NCI-H446 treated with DMSO at 0.1 percent for 48 hours (cell line): Measurements from ENCODE around the gene SIK3.
A peak's percentile ranks its signal among the peaks of the same experiment; 100 is the strongest.
"Not testable (repeated sequence)": the region's sequence is repeated elsewhere in the genome, so short reads cannot be mapped to it uniquely, and the experiment has no call there.

Source experiments
- DNase-seq: peaks from one replicate; lab custom pipeline; 2025; lab: John Stamatoyannopoulos, UW

Gene SIK3

DNA sequence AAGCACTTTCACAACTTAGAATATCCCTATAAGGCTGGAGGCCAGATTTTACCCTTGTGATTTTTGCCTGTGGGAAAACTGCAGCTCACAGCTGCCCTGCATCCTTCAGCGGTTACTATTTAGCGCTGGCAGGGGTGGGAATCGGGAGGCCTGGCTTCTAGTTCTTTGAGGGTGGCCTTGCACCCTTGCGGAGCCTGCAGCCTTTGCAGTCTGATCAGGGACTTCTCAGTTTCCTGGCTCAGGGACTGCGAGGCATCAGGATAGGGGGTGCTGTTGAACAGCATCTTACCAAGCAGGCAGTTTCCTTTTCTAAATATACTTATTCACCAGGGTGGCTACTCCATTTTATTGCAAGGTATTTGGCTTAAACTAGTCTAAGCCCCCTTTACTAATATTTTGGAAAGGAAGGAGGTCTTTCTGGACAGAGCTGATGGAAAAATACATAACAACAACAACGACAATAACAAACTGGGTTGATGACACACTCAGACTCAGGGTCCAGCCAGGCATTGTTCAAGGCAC lies 257.9 kb downstream of the SIK3 start:
- no peak for DNase-seq

DNA sequence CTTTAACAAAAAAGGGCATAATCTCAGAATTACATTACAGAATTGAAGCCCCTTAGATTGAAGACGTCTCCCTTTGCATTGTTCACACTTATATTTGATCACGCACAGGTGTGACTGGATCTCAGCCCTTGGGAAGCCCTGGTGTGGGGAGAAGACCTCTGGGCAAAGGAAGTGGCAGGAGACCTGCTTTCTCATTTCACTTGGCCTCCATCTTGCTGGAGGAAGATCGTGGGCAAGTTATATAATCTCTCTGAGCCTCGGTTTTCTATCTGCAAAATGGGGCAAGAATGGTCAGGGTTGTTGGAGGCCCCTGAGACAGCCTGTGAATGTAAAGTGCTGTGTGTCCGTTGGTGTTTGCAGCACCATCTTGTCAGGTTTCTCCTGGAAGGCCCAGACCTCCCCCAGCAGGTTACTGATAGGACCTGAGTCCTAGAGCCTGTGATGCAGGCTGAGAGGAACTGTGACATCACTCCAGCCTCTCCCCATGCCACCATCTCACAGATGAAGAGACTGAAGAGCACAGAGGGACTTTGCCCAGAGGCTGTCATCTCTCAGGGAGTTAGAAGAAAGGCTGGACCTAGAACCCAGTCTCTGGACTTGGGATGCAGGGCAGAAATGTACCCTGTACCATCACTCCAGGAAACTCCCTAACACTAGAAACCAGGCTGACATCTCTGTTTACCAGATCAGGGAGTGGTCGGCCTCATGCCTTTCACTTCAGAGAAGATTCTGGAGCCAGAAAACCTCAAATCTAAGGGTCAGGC lies 259.7 kb downstream of the SIK3 start:
- DNase-seq: no peak

DNA sequence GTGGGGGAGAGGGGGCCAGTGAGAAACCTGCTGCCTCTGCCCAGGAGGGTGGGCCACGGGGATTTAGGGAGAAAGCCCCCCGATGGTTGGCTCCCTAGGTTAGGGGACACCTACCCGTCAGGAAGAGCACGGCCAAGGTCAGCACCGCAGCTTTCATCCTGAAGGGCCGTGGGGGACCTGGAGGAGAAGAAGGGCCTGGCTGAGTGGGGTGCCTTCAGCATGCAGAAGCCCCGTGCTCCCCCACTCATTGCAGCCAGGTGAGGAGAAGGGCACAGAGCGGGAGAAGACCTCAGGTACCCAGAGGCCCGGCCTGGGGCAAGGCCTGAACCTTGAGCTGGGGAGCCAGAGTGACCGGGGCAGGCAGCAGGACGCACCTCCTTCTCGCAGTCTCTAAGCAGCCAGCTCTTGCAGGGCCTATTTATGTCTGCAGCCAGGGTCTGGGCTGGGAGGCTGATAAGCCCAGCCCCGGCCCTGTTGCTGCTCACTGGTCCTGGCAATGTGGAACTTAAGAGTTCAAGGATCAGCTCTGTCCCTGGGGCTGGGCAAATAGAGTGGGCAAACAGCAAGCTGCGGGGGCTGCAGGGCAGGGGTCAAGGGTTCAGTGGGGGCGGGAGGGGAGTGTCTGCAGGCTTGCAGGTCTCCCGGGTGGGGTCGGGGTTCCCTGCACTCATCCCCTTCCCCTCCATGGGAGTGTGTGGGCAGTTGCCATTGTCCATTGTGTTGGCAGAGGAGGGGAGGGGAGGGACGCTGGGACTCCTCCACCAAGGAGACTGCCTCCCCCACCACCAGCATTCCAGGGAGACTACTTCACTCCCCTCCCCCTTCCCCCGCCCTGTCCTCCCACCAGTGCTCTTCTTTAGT lies 260.8 kb downstream of the SIK3 start, which contains the start of gene APOA1:
TSS of gene APOA1 (minus strand) at position 392 of the 861 bp plus-strand sequence. CDS start at position 157, 235 bp downstream.
- no peak for DNase-seq

DNA sequence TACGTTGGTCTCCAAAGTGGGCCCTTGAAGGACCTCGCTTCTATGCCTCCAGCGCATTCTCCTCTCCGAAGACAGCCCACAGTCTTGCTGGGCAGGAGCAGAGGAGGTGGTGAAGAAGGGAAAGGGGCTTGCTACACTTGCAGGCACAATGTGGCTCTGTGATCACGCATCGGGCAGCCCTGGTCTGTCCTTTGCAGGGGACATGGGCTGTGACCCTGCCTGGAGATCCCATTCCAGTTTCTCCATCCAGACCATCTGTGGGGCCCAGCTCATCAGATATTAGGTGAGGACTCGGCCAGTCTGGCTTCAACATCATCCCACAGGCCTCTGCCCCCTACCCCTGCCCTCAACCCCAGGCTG lies 261.6 kb downstream of the SIK3 start:
- no peak for DNase-seq

DNA sequence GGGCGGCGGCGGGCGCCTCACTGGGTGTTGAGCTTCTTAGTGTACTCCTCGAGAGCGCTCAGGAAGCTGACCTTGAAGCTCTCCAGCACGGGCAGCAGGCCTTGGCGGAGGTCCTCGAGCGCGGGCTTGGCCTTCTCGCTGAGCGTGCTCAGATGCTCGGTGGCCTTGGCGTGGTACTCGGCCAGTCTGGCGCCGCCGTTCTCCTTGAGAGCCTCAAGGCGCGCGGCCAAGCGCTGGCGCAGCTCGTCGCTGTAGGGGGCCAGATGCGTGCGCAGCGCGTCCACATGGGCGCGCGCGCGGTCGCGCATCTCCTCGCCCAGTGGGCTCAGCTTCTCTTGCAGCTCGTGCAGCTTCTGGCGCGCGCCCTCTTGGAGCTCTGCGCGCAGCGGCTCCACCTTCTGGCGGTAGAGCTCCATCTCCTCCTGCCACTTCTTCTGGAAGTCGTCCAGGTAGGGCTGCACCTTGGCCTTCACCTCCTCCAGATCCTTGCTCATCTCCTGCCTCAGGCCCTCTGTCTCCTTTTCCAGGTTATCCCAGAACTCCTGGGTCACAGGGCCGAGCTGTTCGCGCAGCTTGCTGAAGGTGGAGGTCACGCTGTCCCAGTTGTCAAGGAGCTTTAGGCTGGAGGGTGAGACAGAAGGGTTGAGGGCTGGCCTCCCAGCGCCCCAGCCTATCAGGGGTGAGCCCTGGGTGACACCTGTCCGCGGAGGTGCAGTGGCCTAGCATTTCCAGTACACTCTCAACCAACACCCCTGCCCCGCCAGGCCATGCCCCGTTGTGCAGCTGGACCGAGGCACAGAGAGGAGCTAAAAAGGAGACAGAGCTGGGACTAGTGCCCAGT lies 262.2 kb downstream of the SIK3 start:
- peak; percentile 93 for DNase-seq

DNA sequence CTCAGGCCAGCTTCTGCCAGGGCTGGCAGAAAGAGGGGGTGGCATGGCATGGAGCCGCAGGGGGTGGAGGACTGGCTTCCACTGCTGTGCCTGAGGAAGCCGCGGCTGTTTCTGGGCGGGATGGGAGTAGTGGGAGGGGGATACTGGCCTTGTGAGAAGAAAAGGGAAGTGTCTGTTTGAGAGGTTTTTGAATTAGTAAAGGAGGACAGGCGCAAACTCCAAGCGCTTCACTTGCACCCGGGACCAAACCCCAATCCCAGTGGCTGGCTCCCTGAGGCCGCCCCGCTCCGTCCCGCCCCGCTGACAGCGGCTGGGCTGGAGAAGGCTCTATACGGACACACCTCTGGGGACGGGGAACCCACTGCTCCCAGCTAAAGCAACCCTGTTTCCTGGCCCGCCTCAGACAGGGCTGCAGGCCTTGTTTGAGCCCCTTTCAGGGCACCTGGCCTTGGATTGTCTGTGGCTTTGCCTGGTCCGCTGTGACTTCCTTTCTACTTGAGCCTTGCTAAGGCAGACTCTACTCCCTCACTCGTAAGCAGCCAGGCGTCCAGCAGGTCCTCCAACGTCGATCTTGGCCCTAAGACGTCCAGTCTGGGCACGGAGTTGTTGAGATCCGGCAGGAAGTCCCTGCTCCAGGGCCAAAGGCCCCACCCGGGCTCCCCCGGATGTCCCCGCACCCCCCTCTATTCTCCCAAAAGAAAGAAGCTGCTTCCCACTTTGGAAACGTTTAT lies 263.0 kb downstream of the SIK3 start:
- no peak for DNase-seq

DNA sequence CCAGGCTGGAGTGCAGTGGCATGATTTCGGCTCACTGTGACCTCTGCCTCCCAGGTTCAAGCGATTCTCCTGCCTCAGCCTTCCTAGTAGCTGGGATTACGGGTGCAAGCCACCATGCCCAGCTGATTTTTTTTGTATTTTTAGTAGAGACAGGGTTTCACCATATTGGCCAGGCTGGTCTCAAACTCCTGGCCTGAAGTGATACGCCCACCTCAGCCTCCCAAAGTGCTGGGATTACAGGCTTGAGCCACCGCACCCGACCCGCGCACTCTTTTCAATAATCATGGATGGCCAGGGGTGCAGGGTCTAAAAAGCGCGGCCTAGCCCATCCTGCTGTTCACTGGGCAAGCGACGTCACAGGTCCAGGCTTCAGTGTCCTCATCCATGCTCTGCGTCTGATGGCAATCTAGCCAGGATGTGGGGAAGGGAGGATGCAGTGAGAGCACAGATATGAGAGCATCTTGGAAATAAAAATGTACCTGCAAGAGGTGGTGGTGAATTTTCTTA lies 263.6 kb downstream of the SIK3 start:
- DNase-seq: not testable (repeated sequence)

DNA sequence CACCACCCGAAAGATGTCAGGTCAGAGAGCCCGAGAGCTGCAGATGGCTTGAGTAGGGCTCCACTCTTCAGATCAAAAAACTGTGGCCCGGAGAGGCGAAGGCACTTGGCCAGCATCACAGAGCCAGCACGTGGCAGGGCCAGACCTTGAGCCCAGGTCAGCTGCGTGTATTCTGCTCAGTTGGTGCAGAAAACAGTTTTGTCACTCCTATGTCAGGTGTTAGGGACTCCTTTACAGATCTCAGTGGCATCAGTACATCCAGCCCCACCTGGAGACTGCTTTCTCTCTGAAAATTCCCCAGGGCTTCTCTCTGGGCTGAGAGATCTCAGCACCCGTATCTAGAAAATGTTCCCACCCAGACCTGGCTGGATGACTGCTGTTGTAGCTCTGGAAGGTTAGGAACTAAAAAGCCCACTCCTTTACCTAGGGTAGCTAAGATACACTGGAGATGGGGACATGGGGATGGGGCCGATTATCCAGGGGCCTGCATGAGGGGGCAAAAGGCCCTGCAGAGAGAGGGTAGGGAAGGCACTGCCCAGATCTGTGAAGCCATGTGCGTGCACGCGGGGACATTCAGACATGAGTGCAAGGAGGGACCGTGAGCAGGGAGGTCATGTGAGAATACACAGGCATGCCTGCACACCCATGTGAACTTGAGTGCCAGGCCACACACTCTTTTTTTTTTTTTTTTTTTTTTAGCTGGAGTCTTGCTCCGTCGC lies 264.3 kb downstream of the SIK3 start:
- no peak for DNase-seq

DNA sequence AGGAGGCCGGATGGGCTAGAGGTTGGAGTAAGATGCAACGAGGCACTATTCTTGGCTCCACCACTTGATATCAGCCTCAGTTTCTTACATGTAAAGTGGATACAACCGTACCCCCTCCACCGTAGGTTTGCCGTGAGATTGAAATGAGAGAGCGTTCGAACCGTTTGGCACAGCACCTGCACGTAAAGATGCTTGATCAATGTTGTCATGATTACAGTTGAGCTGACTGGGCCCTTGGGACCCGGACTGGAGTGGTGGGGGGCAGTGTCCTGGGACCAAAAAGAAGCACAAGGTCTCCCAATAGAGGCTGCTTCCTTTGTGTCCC lies 264.8 kb downstream of the SIK3 start:
- no peak for DNase-seq

DNA sequence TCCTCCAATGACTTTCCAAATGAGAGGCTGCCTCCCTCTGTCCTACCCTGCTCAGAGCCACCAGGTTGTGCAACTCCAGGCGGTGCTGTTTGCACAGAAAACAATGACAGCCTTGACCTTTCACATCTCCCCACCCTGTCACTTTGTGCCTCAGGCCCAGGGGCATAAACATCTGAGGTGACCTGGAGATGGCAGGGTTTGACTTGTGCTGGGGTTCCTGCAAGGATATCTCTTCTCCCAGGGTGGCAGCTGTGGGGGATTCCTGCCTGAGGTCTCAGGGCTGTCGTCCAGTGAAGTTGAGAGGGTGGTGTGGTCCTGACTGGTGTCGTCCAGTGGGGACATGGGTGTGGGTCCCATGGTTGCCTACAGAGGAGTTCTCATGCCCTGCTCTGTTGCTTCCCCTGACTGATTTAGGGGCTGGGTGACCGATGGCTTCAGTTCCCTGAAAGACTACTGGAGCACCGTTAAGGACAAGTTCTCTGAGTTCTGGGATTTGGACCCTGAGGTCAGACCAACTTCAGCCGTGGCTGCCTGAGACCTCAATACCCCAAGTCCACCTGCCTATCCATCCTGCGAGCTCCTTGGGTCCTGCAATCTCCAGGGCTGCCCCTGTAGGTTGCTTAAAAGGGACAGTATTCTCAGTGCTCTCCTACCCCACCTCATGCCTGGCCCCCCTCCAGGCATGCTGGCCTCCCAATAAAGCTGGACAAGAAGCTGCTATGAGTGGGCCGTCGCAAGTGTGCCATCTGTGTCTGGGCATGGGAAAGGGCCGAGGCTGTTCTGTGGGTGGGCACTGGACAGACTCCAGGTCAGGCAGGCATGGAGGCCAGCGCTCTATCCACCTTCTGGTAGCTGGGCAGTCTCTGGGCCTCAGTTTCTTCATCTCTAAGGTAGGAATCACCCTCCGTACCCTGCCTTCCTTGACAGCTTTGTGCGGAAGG lies 265.6 kb downstream of the SIK3 start:
- no peak for DNase-seq

DNA sequence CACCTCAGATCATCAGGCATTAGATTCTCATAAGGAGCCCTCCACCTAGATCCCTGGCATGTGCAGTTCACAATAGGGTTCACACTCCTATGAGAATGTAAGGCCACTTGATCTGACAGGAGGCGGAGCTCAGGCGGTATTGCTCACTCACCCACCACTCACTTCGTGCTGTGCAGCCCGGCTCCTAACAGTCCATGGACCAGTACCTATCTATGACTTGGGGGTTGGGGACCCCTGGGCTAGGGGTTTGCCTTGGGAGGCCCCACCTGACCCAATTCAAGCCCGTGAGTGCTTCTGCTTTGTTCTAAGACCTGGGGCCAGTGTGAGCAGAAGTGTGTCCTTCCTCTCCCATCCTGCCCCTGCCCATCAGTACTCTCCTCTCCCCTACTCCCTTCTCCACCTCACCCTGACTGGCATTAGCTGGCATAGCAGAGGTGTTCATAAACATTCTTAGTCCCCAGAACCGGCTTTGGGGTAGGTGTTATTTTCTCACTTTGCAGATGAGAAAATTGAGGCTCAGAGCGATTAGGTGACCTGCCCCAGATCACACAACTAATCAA lies 266.4 kb downstream of the SIK3 start:
- no peak for DNase-seq

DNA sequence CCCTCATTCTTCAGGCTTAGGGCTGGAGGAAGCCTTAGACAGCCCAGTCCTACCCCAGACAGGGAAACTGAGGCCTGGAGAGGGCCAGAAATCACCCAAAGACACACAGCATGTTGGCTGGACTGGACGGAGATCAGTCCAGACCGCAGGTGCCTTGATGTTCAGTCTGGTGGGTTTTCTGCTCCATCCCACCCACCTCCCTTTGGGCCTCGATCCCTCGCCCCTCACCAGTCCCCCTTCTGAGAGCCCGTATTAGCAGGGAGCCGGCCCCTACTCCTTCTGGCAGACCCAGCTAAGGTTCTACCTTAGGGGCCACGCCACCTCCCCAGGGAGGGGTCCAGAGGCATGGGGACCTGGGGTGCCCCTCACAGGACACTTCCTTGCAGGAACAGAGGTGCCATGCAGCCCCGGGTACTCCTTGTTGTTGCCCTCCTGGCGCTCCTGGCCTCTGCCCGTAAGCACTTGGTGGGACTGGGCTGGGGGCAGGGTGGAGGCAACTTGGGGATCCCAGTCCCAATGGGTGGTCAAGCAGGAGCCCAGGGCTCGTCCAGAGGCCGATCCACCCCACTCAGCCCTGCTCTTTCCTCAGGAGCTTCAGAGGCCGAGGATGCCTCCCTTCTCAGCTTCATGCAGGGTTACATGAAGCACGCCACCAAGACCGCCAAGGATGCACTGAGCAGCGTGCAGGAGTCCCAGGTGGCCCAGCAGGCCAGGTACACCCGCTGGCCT lies 267.9 kb downstream of the SIK3 start:
- DNase-seq: no peak

DNA sequence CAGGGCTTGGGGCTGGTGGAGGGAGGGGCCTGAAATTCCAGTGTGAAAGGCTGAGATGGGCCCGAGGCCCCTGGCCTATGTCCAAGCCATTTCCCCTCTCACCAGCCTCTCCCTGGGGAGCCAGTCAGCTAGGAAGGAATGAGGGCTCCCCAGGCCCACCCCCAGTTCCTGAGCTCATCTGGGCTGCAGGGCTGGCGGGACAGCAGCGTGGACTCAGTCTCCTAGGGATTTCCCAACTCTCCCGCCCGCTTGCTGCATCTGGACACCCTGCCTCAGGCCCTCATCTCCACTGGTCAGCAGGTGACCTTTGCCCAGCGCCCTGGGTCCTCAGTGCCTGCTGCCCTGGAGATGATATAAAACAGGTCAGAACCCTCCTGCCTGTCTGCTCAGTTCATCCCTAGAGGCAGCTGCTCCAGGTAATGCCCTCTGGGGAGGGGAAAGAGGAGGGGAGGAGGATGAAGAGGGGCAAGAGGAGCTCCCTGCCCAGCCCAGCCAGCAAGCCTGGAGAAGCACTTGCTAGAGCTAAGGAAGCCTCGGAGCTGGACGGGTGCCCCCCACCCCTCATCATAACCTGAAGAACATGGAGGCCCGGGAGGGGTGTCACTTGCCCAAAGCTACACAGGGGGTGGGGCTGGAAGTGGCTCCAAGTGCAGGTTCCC lies 268.6 kb downstream of the SIK3 start, which contains the start of gene APOC3:
TSS of gene APOC3 (plus strand) at position 383 of the 659 bp plus-strand sequence. CDS start 676 bp downstream, outside the sequence.
- no peak for DNase-seq

DNA sequence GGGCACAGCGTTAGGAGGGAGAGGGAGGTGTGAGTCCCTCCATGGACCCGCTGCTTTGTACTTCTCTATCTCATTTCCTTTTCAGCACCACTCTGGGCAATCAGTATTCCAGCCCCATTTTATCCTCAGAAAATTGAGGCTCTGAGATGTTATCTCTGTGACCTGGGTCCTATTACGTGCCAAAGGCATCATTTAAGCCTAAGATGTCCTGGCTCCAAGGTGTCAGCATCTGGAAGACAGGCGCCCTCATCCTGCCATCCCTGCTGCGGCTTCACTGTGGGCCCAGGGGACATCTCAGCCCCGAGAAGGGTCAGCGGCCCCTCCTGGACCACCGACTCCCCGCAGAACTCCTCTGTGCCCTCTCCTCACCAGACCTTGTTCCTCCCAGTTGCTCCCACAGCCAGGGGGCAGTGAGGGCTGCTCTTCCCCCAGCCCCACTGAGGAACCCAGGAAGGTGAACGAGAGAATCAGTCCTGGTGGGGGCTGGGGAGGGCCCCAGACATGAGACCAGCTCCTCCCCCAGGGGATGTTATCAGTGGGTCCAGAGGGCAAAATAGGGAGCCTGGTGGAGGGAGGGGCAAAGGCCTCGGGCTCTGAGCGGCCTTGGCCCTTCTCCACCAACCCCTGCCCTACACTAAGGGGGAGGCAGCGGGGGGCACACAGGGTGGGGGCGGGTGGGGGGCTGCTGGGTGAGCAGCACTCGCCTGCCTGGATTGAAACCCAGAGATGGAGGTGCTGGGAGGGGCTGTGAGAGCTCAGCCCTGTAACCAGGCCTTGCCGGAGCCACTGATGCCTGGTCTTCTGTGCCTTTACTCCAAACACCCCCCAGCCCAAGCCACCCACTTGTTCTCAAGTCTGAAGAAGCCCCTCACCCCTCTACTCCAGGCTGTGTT lies 269.4 kb downstream of the SIK3 start:
- no peak for DNase-seq

DNA sequence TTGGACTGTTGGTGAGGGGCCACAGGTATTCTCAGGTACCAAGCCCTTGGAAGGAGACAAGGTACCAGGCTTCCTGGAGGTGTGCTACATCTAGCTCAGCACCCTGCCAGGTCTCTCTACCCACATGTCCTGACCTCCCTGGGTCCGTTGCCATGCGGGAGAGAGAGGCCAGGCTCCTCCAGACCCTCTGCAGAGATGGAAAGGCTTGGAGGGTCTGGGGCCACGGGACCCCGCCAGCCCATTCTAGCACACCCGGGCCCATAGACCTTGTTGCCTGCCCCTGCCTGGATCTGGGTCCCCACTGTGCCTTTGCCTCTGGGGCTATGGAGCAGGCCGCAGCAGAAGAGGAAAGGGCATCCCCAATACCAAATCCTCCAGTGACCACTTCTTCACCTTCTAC lies 270.8 kb downstream of the SIK3 start:
- no peak for DNase-seq

DNA sequence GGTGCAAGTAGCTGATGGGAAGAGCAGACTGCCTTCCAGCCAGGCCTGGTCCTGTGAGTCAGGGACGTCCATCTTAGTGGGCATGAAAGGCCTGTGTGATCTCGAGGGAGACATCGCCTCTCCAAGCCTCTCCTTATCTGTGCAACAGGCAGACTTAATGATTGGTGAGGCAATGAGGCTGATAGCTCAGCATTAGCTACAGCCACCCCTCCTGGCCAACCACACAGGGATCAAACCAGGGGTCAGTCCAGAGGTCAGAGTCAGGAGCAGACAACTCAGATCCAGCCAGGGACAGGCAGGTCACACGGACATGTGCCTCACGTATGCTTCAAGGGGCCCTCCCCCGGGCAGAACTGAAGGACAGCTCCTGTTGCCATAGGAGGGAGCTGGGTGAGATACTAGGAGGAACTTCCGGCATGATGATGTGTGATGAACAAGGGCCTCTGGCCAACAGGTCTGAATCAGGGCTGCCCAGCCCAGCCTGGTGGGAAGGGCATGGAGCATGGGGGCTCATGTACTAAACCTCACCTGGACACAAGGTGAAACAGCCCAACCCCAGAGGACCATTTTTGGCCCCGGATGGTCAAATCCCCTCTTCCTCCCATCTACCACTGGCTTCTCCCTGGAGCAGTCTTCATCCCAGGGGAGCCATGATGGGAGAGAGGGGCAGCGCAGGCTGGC lies 271.3 kb downstream of the SIK3 start:
- no peak for DNase-seq
